Fibroblast of villous mesenchyme (primary cell): ENCODE results near the gene PLEKHH1. TPM values are rescaled to one million over a fixed set of nuclear protein-coding genes. Genes with fewer than 3 reads are reported as not detected.
A peak's percentile ranks its signal among the peaks of the same experiment; 100 is the strongest.
"Not testable (repeated sequence)": the region's sequence is repeated elsewhere in the genome, so short reads cannot be mapped to it uniquely, and the experiment has no call there.

Experiments used
- DNase-seq: peaks from one replicate; pipeline ENCODE4 v3.0.0-alpha.2; 2010; ENCODE audit warnings: low read depth
- H3K4me3 ChIP-seq: 2 replicates; pipeline ENCODE4 v1.5.1; 2011; ENCODE audit warnings: low read depth, mild to moderate bottlenecking, low read length
- total RNA-seq: library from RNA; depleted of rRNA; stranded (reverse); fragments of >200 nt; gene quantifications from 2 replicates; pipeline ENCODE4 v1.2.3, GENCODE V29; 2012
- TF ChIP-seq, protein P1 (sequence below): IDR thresholded peaks from 2 replicates; pipeline ENCODE4 v1.5.1; 2012; ENCODE audit warnings: low read depth, mild to moderate bottlenecking, low read length; ENCODE audit not compliant: insufficient read depth

The PLEKHH1 gene
- total RNA-seq, 1 donor = 0.43 TPM

DNA sequence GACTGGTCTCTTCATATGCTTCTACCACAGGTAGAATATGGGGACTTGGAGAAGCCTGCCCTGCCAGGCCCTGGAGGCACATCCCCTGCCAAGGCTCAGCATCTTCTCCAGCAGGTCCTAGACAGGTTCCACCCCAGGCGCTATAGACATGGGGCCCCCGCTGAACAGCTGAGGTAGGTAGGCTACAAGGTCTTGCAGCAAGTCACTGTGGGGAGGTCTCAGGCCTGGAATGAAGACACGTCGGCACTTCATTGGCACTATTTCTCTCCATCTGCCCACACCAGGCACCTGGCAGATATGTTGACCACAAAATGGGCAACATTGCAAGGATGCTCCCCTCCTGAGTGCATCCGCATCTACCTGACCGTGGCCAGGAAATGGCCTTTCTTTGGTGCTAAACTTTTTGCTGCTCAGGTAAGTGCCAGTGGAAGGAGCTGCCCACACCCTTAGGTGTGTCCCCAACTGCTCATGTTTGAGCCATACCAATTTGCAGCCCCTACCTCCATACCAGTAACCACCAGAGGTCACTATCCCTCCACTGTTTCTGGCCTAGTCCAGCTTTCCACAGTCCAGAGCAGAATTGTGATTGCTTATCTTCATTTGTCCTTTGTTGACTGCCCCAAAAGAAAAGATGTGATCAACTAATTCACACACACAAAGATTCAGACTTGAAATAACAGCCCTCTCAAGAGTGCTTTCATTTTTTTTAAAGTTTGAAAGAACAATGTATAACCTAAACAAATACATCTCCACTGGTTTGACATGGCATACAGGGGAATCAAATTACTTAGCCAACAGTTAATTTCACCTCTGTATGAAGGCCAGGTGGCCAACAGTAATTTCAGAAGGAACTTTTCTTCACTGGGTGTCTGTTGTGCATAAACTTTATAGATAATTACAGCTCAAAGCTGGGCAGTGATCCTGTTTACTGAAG is 50.9 kb downstream of the PLEKHH1 start:
- TF ChIP-seq, protein P1, sequence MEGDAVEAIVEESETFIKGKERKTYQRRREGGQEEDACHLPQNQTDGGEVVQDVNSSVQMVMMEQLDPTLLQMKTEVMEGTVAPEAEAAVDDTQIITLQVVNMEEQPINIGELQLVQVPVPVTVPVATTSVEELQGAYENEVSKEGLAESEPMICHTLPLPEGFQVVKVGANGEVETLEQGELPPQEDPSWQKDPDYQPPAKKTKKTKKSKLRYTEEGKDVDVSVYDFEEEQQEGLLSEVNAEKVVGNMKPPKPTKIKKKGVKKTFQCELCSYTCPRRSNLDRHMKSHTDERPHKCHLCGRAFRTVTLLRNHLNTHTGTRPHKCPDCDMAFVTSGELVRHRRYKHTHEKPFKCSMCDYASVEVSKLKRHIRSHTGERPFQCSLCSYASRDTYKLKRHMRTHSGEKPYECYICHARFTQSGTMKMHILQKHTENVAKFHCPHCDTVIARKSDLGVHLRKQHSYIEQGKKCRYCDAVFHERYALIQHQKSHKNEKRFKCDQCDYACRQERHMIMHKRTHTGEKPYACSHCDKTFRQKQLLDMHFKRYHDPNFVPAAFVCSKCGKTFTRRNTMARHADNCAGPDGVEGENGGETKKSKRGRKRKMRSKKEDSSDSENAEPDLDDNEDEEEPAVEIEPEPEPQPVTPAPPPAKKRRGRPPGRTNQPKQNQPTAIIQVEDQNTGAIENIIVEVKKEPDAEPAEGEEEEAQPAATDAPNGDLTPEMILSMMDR = peak; percentile 81
- no peak overlapping the region for H3K4me3 ChIP-seq
- peak; percentile 62 for DNase-seq

DNA sequence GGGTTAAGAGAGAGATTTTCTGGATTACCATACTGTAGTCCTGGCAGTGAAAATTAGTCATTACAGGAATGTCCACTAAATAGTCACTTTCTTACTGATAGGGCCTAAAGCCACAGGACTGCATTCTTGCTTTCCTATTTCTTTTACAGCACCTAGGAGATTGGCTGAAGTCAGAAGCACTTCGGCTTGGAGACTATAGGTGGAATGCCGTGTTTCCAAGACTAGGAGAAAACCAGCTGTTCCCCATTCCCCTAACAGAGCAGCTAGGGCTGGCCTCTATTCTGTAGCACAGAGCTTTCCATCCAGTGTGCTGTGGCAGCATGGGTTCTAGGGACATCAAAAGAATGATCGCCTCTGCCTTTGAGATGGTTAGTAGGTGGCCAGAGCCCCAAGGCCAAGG is 51.9 kb downstream of the PLEKHH1 start:
- TF ChIP-seq, protein P1 = no peak

GRCh38 chr14:67586369-67586768 is 53.3 kb downstream of the PLEKHH1 start:
- no peak overlapping the region for H3K4me3 ChIP-seq
- no peak for DNase-seq
- TF ChIP-seq, protein P1 = no peak

More for the DNA sequence above, 51.9 kb downstream of the PLEKHH1 start:
- H3K4me3 ChIP-seq = no peak overlapping the region
- DNase-seq = no peak

DNA sequence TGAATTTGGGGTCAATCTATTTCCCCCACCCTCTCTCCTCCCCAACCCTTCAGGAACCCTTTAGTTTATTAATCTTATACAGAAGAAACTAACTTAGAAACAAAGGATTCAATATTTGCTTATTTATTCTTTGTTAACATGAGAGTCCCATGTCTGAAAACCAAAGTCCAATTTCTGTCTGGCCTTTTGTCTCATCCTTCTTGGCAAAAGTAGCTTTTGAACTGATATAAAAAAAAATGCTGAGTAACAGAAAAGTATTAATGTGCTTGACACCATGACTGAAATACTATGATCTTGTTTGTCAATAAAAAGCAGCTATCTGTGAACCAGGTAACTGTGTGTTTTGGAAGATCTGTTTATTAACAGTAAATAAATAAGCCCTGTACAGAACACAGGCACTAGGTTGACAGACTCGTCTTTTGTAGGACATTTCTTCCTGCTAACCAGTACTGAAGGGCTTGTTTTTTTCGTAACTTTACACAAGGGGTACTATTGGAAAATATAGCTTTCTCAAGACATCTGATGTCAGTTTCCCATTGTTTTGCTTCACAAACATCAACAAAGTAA is 56.2 kb downstream of the PLEKHH1 start:
- DNase-seq = no peak
- TF ChIP-seq, protein P1 = no peak
- H3K4me3 ChIP-seq = no peak overlapping the region

- H3K4me3 ChIP-seq, DNase-seq: not testable (repeated sequence)
Measured at GRCh38 chr14:67593650-67594049, 60.6 kb downstream of the PLEKHH1 start.

DNA sequence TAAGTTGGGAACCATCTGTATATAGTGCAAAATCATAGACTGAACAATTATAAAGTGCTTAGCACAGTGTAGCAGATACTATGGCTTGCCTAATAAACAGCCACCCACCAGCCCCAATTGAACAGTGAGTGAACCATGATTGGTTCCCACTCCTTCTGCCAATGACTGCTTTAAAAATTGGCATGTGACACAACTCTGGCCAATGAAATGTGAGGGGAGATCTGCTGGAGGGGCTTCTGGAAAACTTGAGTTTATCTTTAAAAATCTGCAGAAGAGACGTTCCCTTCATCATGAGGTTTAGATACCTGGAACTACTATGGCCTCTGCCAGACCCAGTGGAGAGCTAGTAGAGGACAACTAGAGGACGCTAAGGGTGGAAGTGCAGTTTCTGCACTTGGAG is 62.3 kb downstream of the PLEKHH1 start:
- TF ChIP-seq, protein P1 = no peak
- DNase-seq = no peak
- H3K4me3 ChIP-seq = no peak overlapping the region

DNA sequence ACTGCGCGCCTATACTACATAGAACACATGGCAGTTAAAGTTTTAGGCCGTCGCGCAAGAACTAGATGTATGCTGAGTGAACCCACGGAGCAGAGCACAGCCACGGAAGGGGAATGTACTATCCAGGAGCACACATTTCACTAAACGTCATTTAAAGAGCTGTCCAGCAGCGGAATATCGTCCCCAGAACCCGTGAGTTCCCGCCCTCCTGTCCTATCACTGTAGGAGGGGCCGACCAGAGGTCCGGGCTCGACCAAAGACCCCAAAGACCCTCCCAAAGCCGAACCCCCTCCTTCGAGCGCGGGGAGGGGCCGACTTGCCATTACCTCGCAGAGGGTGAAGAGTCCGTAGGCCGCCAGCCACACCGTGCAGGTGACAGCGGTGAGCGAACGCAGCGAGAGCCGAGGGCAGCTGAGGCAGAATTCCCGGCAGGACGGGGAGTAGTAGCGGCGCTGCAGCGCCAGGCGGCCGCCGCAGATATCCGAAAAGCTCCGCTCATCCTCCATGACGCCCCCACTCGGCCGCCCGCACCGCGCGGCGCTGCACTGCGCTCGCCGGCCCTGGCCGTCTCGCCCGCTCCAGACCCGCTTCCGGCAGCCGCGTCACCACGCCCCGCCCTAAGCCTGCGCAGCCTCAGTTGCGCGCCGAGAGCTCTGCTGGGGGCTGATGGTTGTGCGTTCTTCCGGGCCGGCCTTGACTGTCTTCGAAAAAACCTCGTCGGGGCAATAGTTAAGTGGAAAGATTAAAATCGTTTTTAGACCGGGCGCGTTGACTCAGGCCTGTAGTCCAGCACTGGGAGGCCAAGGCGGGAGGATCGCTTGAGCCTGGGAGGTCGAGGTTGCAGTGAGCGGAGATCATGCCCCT is 66.8 kb downstream of the PLEKHH1 start, which contains the start of gene PIGH:
PIGH (minus strand) TSS at position 571 of the 864 bp plus-strand sequence; CDS start at position 506, 65 bp downstream.
- TF ChIP-seq, protein P1 = peak; percentile 56
- DNase-seq = peak; percentile 86
- peak within 1 kb of the TSS; percentile 94 for H3K4me3 ChIP-seq

DNA sequence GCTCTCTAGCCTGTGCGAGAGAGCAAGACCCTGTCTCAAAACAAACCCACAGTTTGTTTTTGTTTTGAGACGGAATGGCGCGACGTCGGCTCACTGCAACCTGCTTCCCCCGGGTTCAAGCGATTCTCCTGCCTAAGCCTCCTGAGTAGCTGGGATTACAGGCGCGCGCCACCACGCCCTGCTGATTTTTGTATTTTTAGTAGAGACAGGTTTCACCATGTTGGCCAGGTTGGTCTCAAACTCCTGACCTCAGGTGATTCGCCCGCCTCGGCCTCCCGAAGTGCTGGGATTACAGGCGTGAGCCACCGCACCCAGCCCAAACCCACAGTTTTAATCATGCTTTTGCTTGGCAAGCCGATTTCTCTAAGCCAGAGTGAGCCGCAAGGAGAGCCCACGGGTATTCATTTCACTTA is 67.5 kb downstream of the PLEKHH1 start:
- H3K4me3 ChIP-seq = peak overlapping the region; percentile 94
- DNase-seq = not testable (repeated sequence)
